CD4-positive, alpha-beta T cell treated with Interleukin-15 for 4 hours (primary cell): ENCODE measurements around the gene RASGEF1C.

ENCODE experiments used
- DNase-seq: peaks from one replicate; pipeline ENCODE4 v3.0.0-alpha.2; 2020; ENCODE audit warnings: low spot score

Gene RASGEF1C

DNA sequence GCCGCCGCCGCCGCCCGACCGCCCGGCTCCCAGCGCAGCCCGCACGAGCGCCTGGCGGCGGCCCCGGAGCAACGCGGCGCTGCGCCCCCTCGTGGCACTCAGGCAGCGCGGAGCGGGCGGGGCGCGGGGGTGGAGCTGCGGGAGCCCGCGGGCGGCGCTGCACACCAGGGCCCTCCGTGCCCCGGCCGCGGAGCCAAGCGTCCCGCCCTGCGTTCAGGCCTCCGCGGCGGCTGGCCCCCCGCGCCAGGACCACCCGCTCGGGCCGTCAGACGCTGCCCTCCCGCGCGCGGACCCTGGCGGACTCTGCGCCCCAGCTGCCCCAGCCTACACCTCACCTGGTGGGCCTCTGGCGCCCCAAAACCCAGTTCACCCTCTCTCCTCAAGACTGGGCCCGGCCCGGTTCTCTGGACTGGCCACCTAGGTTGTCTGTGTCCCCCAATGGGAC is at the start of gene RASGEF1C:
TSS of gene RASGEF1C (minus strand) at position 75 of the 445 bp plus-strand sequence. CDS start 71,159 bp downstream, outside the sequence.
- DNase-seq = peak; percentile 25

DNA sequence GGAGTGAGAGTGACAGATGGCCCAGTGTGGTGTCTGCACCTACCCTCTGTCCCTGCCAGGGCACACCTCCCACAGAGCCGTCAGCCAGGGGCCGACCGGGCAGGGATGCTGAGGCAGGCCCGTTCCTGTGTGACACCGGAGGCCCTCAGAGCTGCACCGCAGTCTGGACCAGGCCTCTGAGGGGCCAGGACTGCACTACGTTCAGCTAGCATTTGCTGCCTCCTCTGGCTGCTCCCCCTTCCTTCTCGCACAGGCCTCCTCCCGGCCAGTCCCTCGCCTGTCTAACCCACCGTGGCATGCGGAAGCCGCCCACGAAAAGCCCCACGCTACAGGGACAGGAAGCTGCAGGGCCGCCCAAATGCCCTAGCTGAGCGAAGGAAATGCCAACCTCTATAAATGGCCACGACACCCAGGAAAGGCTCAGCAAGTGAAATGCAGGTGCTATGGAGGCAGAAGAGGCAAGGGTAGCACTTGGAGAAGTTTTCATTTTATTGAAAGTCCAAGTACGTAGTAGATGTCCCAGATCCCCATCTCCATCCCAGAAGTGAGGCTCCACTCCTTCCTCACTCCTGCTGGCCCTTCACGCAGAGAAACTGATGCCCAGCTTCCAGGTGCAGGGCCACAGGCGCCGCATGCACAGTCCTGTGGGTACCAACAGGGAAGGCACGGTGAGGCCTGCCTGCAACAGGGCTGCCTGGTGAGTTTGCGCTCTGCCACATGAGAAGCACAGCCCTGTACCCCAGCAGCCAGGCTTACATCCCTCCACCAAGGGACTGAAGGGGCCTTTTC is 44.2 kb upstream of the RASGEF1C start:
- no peak for DNase-seq

DNA sequence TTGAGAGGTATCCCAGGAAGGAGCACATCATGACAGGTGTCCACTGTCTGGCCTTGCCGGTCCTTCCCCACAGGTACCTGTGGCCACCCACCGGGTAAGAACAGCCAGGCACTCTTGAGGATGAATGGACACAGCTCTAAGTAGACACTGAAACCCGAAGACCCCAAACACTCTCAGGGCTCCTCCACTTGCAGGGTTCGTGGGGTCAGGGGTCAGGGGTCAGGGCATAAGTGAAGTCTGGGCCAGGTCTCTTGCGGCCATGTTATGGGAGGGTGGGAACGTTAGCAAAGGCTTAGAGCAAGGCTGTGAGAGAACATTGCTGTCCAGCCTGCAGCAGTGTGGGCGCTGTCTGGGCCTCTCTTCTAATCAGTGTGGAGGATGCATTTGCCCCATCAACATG is 42.9 kb upstream of the RASGEF1C start:
- DNase-seq = no peak

DNA sequence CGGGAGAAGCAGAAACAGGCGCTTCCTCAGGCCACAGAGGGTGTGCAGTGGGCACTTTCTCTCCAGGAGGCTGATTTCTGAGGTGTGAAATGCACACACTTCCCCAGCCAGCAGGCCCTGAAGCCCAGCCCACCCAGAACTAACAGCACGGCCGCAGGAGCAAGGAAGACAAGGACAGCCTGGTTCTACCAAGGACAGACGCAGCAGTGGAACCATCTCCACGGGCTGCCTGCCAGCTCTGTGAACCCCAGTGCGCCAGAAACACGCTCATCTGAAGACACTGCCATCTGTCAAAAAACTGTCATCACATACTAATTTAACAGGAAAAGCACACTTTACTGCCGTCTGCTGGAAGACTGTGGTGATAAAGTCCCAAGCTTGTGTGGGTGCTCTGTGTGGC is 42.1 kb upstream of the RASGEF1C start:
- DNase-seq = no peak

DNA sequence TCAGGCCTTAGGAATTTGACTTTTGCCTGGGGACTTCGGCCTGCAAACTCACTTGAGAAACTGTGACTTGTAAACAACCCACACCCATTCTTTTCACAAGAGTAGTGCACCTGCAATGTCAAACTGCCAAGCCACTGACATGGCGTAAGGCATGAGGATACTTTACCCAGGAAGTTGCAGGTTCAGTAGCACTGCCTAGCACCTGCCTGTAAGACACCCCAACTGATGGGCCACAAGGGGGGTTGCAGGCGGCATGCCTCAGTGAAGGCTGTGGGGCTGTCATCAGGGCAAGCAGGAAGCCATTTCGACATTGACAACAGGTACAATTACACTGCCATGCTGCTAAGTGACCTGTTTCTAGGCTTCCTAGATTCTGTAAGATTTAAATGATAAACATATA is 41.3 kb upstream of the RASGEF1C start:
- no peak for DNase-seq

DNA sequence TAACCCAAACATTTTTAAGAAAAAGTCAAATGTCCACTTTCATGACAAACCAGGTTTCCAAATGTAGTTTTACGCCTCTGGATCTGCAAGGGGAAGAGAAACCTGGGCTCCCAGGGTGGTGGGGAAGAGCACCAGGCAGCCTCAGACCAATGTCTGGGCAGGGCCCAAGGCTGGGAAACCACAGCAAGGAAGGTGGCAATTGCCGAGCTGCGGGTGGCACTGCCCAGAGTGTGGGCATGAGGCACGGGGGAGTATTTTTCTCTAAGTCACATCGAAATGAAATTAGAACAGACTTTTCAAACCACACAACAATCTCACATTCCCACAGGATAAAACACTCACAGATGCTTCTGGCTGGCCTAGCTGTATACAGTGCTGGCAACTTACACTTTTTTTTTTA is 32.6 kb upstream of the RASGEF1C start:
- DNase-seq = no peak

DNA sequence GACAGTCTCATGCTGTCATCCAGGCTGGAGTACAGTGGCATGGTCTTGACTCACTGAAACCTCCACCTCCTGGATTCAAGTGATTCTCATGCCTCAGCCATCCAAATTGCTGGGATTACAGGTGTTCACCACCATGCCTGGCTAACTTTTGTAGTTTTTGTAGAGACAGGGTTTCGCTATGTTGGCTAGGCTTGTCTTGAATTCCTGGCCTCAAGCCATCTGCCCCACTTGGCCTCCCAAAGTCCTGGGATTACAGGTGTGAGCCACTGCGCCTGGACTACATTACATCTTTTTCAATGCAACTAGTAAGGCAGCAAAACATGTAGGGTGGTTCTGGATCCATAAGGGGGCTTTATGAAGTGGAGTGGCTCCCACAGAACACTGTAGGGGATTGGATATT is 29.6 kb upstream of the RASGEF1C start:
- DNase-seq = no peak

DNA sequence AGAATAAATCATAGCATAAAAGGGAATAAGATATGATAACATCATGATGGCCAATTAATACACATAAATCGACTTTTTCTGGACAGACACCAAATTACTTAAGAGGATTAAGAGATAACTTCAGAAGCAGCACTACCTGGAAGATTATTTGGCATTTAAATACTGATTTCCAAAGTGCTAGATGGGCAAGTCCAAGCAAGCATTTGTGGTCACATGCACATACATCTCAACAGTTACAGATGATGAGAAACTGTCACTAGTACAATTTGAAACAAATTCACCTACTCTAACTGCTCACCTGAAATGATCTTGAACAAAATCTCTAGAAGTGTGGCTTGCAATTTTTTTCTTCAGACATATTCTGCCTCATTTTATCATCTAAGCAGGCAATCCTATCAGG is 26.8 kb upstream of the RASGEF1C start:
- no peak for DNase-seq

DNA sequence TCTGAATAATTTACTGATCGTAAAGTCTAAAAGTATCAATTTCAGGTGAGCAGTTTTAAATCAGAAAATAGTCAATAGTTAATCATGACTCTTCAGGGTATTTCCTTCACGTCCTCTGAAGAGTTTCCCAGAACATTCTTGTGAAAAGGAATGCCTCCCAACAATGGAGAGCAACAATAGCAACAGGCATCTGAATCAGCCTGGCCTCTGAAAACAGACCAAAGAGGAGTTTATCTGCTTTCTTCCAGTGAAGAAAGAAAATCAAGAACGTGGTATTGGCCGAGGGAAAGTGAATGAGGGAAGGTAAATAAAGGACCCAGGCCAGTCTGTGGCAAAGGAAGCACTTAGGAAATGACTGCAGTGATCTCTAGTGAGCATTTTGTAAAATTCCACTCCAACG is 26.1 kb upstream of the RASGEF1C start:
- DNase-seq = no peak

DNA sequence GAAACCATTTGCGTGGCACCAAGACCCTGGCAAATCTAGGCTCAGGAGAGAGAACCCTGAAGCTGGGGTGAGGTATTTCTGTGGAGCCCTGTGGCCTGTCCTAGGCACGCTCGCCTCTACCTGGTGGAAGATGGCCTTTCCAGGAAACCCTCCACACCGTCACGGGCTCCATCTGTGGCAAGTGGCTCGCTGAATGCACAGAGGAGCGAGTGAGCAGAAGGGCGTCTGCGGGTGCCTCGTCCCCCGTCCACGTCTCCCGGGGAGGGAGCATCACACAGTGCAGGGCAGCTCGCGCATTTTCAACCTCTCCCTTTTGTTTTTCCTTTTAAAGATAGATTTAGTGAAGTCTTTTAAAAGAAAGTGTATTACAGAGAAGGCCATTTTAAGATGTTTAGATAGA is 25.3 kb upstream of the RASGEF1C start:
- no peak for DNase-seq

DNA sequence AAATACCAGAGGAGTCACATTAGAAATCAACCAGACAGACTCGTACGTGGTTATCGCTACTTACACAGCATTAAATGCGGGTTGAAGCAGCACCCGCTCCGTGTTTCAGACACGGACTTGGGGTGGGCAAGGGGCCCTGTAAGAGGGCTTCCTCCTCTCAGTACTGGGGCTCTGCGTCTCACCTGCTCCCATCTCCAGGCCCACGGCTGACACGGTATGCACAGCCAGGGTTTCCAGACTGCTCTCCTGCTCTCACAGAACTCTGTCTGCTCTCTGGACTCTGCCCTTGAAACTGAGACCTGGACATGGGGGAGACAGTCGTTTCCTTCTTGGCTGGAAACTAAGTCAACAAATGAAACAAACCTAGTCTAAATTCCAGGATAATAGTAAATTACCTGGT is 24.7 kb upstream of the RASGEF1C start:
- no peak for DNase-seq

DNA sequence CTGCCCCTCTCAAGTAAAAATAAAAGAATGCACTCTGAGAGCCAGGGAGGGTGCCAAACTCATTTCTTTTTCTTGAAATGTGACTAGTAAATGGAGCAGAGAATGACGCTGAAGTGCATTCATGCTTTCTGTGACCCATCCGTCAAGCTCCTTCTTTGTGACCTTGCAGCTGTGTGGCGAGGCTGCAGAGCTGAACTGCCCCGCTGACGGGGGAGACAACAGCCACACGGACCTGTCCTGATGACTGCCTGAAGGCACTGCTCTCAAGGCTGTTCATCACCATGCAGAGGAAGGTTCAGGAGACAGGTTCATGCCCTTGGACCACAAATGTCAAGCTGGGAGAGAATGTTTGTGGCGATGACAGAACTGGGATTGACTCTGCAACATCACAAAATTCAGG is 21.0 kb upstream of the RASGEF1C start:
- DNase-seq = no peak

DNA sequence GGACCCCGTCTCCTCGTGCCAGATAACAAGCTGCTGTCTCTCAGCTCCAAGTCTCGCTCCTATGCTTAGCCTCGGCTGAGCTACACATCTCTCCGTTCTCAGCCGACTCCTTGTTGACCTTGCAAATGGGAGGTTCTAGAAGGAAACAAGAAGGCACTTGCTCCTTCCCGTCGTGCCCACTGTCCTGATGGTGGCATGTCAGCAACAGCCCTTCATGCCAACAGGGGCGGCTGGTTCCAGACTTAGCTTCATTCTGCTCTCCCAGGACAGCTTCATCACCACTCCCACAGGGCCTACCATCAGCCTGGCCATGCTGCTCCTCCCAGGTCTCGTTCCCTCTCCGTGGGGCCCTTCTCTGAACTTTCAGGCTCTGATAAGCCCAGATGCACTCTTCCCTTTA is 13.0 kb upstream of the RASGEF1C start:
- DNase-seq = no peak

DNA sequence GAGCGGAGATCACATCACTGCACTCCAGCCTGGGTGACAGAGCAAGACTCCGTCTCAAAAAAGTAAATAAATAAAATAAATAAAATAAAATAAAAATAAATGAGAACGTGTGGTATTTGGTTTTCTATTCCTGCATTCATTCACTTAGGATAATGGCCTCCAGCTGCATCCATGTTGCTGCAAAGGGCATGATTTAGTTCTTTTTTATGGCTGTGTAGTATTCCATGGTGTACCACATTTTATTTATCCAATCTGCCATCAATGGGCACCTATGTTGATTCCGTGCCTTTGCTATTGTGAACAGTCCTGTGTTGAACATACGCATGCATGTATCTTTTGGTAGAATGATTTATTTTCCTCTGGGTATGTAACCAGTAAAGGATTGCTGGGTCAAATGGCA is 8.8 kb upstream of the RASGEF1C start:
- DNase-seq = no peak

DNA sequence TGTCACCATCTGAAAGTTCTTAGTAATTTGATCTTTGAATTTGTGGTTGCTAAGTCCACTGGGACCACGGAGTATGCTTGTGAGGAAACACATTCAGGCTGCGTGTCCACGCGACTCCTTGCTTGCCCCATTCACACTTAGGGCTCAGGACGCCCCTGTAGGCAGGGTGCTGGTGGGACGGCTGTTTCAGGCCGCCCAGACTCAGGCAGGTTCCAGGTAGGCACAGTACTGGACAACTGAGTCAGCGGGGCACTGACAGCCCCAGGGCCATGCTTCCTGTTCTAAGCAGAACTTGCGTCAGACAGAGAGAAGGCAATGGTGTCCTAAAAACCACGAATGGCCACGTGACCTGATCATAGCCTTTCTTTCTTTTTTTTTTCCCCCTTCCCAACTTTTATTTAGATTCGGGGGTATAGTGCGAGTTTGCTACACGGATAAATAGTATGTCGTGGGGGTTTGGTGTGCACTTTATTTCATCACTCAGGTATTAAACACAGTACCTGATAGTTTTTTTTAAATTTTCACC is 7.7 kb upstream of the RASGEF1C start:
- no peak for DNase-seq

DNA sequence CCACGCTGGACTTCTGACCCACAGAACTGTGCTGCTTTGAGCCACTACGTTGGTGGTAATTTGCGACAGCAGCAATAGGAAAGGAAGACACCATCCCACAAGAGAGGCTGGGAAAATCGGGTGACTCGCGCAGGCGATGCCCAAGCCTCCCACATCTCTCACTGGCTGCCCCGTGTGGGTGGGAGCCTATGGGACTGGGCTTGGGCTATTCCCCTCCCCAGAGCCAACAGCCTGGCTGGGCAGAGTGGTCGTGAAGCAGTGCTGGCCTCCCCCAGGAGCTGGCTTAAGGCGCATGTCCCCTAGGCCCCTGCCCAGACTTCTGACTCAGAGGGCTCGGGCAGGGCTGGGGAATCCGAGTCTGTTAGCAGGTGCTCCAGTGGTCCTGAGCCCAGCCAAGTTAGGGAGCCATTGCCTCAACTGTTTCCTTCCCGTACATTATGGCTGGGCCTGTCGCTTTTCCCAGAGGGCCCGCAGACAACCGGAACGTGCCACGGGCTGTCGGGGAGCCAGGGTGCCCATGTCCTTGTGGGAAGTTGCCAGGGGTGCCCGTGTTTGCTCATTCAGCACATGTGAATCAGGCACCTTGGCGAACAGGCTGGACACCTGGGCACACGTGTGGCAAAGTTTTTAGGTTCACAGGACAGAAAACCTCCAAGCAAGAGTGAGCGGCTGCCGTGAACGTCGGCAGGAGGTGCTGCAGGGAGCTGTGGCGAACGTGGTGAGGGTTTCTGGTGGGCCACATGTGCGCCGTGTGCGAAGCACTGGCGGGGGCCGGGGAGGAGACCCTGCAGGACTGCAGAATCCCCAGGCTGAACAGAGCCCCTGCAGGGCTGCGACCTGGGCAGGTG is 7.0 kb upstream of the RASGEF1C start:
- no peak for DNase-seq

DNA sequence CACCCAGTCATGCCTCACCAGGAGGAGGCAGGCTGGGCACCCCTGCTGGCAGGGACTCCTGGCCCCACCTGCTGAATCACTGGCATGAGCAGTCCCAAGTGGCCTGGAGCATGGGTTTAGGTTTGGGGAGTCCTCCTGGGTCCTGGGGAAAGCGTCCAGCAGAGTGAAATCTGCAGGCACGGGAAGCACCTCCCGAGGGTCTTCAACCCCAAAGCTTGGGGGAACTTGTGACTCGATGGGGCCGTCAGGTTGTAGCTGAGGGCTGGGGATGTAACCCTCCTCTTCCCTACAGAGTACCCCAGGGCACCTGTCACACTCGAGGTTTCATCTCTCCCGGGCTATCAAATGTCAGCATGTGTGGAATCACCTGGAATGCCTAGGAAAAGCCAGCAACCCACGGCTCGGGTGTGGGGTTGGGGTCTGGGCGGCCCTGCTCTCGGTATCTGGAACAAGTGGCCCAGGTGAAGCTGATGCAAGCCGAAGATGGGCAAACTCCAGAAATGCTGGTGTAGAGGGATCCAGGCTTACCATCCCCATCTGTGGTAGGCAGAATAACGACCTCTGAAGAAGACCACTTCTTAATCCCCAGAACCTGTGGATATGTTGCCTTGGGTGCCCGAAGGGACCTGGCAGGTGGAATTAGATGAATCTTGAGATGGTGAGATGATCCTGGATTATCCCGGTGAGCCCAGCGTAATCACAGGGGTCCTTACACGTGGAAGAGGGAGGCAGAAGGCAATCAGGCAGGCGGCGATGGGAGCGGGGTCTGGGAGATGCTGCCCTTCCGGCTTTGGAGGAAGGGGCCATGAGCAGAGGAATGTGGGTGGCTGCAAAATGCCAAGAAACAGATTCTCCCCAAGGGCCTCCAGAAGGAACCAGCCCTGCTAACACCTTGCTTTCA is 6.1 kb upstream of the RASGEF1C start:
- no peak for DNase-seq

DNA sequence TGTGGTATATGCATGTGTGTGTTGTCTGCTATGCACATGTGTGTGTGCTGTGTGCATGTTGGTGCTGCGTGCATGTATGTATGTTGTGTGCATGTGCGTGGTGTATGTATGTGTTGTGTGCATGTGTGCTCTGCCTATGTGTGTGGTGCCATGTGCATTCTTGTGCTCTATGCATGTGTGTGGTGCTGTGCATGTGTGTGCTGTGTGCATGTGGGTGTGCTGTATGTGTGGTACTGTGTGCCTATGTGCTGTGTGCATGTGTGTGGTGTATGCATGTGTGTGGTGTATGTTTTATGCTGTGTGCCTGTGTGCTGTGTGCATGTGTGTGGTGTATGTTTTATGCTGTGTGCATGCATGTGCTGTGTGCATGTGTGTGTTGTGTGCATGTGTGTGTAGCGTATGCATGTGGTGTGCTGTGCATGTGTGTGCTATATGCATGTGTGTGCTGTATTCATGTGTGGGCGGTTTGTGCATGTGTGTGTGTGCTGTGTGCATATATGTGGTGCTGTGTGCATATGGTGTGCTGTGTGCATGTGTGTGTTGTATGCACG is 4.7 kb upstream of the RASGEF1C start:
- DNase-seq = no peak

DNA sequence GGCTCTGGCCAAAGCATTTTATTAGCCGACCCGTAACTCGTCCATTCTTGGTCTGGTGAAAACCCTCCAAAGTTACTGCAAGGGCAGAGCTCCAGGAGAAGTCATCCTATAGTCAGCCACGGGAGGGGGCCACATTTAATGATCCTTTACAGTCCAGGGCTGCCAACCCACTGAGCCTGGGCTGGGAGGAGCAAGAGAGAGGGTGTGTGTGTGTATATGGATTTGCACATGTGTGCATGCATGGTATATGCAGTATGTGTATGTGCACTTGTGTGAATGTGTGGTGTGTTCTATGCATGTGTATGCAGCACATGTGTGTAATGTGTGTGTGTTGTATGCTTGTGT is 4.2 kb upstream of the RASGEF1C start:
- no peak for DNase-seq

DNA sequence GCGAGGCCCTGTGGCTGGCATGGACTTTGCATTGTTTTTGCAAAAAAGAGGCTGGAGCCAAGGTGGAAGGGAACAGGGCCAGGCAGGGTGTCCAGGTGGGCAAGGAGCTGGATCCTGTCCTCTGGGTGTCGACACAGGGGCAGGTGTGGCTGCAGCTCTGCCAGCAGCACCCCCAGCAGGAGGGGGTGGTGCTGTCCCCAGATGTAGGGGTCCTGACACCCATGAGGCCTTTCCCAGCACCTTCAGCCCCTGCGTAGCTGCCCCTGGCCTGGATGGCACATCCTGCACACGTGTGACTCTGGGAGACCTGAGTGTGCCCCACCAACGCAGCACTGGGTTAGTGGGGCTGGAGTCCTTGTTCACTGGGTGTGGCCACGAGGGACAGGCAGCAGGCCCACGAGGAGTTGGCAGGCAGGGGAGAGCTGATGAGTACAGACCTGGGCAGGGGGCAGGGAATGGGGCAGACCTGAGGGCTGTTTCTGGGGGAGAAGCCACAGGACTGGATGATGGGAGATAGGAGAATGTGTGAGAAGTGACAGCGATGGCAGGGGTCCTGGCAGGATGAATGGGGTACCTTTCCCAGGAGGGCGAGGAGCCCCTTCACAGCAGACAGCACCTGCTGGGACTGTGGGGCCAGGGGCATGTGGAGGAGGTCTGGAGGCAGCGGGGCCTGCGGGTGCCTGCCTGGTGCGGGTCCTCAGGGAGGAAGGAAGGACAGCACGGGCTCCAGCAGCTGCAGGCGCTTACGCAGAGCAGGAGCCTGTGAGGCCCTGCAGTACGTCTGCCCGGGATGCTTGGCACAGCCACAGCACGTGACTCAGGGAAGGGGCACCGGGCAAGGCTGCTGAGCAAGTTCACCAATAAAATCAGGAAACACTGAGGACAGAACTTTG is 3.6 kb upstream of the RASGEF1C start:
- DNase-seq = no peak

DNA sequence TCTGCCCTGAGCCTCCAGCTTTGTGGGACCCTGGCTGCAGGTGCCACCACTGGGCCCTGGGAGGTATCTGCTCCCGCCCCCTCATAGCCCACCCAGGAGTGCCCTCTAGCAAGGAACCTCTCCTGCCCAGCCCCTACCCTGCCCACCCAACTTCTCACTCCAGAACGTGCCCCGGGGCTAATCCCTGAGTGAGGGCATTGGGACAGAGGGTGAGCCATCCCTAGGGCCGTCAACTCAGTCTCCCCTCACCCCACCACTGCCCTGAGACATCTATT is 2.7 kb upstream of the RASGEF1C start:
- DNase-seq = no peak
